ENCODE measurements around the gene ESPN. TPM values are rescaled to one million over a fixed set of nuclear protein-coding genes. Genes with fewer than 3 reads are reported as not detected.

Gene ESPN
- total RNA-seq, 1 experiment from 2014 or later, result 53.1 TPM

- H2AK5ac ChIP-seq (ENCODE audit: insufficient read length, low read length), result no peak overlapping the region
- no peak overlapping the region for H4K91ac ChIP-seq (ENCODE audit: insufficient read length, low read depth, low read length)
- H3K18ac ChIP-seq (ENCODE audit: insufficient read length, low read depth, low read length), result no peak overlapping the region
- H3K4me1 ChIP-seq (ENCODE audit: insufficient read depth, low read length), result no peaks in the 10 kb centered on the region
- H2BK15ac ChIP-seq (ENCODE audit: low read depth, low read length), result no peak overlapping the region
- H2BK5ac ChIP-seq (ENCODE audit: insufficient read length, low read length), result no peak overlapping the region
- no peaks in the 10 kb centered on the region for H3K79me1 ChIP-seq (ENCODE audit: insufficient read depth, low read depth, low read length, poor library complexity, severe bottlenecking)
- no peak overlapping the region for H2BK12ac ChIP-seq (ENCODE audit: insufficient read length, low read depth, low read length)
- H3K4me1 Mint-ChIP-seq, result peaks cover 17 to 26% of the 10 kb centered on the region in 2 experiments
- DNase-seq, result no peak
- no peak overlapping the region for H3K56ac ChIP-seq (ENCODE audit: insufficient read length, low read depth, low read length)
- H3K27me3 ChIP-seq (ENCODE audit: insufficient read depth, low read length), result peaks cover 36% of the 10 kb centered on the region; the same call in 1 of the 2 replicates
- H2BK120ac ChIP-seq (ENCODE audit: low read depth, low read length, poor library complexity, severe bottlenecking), result no peak overlapping the region
- no peak overlapping the region for H3K23ac ChIP-seq (ENCODE audit: insufficient read length, low read depth, low read length)
- H3K27ac Mint-ChIP-seq, result no peak overlapping the region
- H3K27ac ChIP-seq (ENCODE audit: insufficient read length, low read depth, low read length), result no peak overlapping the region
- no peaks in the 10 kb centered on the region for H3K36me3 Mint-ChIP-seq (ENCODE audit: insufficient read depth in 1 of 3, low read depth in 3 of 3)
- no peak overlapping the region for H3T11ph ChIP-seq (ENCODE audit: low read length)
- no peak overlapping the region for H3K14ac ChIP-seq (ENCODE audit: insufficient read depth, low read length)
- no peak overlapping the region for H4K8ac ChIP-seq (replicated peaks; ENCODE audit: insufficient read length, low read depth, low read length)
- H3K79me2 ChIP-seq (ENCODE audit: insufficient read depth, low read length), result no peaks in the 10 kb centered on the region
- no peak for TF ChIP-seq CTCF (conservative IDR thresholded peaks at IDR 0.05)
- no CpG with 5 or more reads among the region's 9 CpGs for WGBS (ENCODE audit: extremely low coverage, insufficient read length, low lambda C conversion rate)
- H2AFZ ChIP-seq (ENCODE audit: low read length), result no peak overlapping the region
- no peaks in the 10 kb centered on the region for H3K9me3 ChIP-seq (ENCODE audit: control insufficient read depth, low read depth, low read length)
- H3K9me3 Mint-ChIP-seq, result peaks cover 0 to 3% of the 10 kb centered on the region in 2 experiments; a peak in 2 of 5 replicates
- no peak overlapping the region for H3K9ac ChIP-seq (ENCODE audit: extremely low read depth, insufficient read length, low read length)
- H3K4me2 ChIP-seq (ENCODE audit: insufficient read depth, insufficient read length, low read length), result no peak overlapping the region
- peaks cover 80% of the 10 kb centered on the region for H3K27me3 Mint-ChIP-seq (ENCODE audit: low read depth)
- no peak overlapping the region for H2BK20ac ChIP-seq (ENCODE audit: low read depth, low read length, poor library complexity, severe bottlenecking)
- H3K4ac ChIP-seq (ENCODE audit: low read depth, low read length), result no peak overlapping the region
- H4K5ac ChIP-seq (ENCODE audit: insufficient read length, low read depth, low read length), result no peak overlapping the region
- H3K23me2 ChIP-seq (ENCODE audit: insufficient read length, low read depth, low read length, poor library complexity, severe bottlenecking), result peaks cover 3% of the 10 kb centered on the region
- no peaks in the 10 kb centered on the region for H4K20me1 ChIP-seq (ENCODE audit: control insufficient read depth, insufficient read depth, insufficient read length)
- no peak overlapping the region for H3K4me3 Mint-ChIP-seq
Observed at GRCh38 chr1:6426277-6426971, 1.8 kb downstream of the ESPN start.
